8988T (cell line): ENCODE results near the gene BIN1.
"Not testable (repeated sequence)": the region's sequence is repeated elsewhere in the genome, so short reads cannot be mapped to it uniquely, and the experiment has no call there.

ENCODE experiments used
- DNase-seq: peaks from one replicate; pipeline ENCODE4 v3.0.0; 2011

The BIN1 gene

DNA sequence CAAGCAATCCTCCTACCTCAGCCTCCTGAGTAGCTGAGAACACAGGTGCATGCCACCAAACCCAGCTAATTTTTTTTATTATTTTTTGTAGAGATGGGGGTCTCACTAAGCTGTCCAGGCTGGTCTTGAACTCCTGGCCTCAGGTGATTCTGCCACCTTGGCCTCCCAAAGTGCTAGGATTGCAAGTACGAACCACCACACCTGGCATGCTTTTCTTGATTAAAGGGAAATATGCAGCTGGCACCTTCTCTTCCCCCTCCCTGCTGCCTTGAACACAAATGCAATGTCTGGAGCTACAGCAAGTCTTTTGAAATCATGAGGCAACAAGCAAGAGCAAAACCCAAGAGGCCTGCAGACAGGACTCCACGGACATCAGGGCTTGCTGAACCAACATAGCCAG, 26.8 kb upstream of the BIN1 start:
- no peak for DNase-seq

DNA sequence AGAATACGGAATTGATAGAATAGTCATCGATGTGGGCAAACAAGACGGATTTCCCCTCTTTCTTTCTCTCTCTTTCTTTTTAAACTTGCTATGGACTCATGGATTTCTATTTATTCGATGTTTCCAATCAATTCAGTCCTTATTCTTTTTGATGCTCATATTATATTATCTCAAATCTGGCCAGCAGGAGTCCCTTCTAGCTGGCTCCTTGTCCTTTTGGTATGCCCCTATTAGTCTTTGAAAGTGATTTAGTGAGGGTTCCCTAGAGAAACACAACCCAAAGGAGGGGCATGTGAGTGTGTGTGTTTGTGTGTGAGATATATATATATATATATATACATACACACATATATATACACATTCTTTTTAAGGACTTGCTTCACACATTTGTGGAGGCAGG, 23.5 kb upstream of the BIN1 start:
- DNase-seq, result no peak

DNA sequence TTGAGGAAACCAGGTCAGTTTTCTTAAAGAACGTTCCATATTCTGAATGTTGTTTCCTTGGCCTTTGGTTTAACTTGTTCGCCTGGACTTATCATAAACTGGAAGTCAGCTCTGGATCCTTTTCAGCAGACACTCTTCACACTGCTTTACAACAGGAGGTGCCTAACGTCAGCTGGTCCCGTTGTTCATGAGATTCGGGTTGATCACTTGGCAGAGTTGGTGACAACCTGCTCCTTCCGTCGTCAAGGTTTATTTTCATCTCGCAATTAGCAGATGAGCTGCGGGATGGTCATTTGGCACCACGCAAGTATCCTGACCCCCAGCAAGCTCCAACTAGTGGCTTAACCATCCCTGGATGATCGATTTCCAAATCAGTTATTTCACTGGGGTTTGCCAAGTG, 23.0 kb upstream of the BIN1 start:
- no peak for DNase-seq

DNA sequence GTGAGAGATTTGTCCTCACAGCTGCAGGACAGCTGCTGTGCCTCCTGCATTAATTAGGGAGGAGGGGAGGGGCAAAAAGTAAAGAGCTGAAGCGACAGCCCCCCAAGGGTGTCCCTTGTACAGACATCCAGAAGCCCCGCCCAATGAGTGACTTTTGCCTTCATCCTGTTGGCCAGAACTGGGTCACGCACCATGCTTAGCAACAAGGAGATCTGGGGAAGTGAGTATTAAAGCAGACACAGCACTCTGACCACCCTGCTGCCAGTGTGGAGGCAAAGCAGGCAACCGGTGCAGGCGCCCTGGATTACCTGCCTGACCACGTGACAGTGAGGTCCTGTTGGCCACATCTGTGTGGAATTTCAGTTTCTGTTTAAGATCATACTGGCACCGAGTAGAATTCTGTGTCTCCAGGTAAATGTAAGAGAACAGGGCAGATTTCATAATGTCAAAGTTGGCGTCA, 21.5 kb upstream of the BIN1 start:
- no peak for DNase-seq

DNA sequence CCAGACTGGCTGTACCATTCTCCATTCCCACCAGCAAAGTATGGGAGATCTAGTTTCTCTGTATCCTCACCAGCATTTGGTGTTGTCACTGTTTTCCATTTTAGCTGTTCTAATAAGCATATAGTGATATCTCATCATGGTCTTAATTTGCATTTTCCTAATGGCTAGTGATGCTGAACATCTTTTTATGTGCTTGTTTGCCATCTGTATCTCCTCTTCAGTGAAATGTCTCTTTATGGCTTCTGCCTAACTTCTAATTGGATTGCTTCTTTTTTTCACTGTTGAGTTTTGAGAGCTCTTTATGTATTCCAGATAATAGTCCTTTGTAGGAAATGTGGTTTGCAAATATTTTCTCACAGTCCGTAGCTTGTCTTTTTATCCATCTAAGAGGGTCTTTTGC, 18.9 kb upstream of the BIN1 start:
- no peak for DNase-seq

DNA sequence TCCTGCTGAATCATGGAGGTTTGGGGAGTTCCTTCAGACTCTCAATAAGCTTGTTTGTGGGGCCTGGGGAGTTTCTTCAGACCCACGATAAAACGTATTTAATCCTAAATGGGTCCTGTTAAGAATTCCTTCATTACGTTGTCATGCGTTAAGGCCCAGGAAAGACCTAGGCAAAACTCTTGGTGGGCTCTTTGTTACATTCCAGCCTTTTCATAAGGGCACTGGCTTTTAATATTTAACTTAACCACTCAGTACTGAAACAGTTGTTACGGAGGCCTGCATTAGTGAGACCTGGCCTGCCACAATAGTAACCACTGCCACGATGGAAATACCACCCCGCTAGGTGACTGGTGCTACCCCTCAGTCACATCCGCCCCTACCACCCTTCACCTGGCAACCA, 17.5 kb upstream of the BIN1 start:
- DNase-seq, result no peak

DNA sequence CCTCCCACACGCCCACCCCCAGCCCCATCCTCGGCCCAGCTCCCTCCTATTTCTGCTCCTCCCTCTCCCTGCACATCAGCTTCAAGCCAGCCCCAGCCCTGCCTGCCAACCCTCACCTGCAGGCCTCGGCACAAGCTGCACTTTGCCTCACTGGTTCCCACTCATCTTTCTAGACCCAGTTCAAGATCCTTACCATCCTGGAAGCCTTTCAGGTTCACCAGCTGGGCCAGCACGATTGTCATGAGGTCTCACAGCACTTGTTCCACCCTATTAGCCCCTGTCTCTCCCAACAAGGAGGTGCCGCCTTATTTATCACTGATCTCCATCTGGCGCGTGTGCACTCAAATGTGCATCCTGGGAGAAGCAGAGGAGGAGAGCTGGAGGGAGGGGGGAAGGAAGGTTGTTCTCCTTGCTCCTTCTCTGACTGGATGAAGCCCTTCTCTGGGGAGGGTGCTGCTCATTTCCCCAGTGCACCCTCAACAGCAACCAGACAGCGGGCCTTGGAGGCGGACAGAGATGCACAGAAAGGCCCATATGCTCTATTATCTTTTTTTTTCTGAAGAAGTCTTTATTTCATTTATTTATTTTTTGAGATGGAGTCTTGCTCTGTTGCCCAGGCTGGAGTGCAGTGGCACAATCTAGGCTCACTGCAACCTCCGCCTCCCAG, 15.5 kb upstream of the BIN1 start:
- DNase-seq, result no peak

DNA sequence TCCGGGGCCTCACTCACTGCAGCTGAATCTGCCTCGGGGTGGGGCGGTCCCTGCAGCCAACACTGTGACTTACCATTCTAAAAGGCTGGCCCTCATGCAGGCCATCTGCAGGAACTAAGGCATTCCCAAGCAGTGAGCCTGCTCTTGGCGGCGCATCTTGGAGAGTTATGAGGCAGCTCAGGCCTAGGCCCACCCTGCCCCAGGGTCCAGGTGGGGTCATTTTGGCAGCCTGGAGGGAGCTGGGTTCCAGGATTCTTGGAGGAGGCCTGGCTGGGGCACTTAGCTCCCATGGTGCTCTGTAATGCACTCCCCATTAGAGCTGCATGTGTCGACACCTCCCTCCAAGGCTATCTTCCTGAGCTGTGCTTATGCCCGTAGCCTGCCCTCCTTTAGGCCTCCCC, 14.8 kb upstream of the BIN1 start:
- DNase-seq, result no peak

DNA sequence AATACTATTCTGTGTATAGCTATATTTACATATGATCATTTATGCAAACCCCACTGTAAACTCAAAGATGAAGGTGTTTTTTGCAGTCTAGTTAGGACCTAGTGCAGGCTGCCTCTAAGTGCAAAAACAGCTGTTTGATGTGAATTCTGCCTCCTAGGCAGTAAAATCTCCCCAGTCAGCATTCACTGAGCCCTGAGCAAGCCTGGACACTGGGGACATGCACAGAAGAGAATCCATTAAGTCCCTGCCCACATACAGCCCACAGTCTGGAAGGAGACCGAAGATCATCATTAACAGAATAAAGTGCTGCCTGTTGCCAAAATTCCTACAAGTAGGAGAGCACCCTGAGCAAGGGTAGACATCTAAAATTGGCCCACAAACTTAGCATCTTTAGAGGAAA, 14.4 kb upstream of the BIN1 start:
- no peak for DNase-seq

DNA sequence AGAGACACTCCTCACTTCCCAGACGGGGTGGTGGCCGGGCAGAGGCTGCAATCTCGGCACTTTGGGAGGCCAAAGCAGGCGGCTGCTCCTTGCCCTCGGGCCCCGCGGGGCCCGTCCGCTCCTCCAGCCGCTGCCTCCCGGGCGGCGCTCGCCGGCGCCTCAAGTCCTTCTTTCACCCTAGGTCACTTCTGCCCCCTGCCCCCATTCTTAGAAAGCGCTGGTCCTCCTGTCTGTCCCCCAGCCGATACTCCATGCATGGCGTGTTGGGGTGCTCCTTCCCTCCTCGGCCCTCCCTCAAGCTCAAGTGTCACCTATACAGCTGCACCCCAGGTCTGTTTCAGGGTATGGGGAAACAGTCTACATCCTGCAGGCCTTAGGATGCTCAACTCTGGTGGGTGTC, 13.5 kb upstream of the BIN1 start:
- DNase-seq, result not testable (repeated sequence)

DNA sequence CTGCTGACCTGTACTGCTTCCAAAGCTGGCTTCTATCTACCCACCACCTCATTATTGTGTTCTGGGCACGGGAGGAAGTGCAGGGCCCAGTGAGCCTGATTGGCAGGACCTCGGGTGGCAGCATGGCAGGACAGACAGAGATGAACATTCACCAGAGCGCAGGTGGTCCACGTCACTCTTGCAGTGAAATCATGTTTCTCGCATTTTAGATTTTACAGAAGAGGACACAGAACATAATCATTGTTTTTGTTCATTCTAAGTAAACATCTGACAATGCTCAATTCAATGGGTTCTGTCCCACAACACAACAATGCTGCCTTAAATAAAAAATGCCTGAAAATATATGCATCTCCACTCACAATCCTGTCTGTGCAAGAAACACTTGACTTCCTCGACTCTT, 11.5 kb upstream of the BIN1 start:
- no peak for DNase-seq

DNA sequence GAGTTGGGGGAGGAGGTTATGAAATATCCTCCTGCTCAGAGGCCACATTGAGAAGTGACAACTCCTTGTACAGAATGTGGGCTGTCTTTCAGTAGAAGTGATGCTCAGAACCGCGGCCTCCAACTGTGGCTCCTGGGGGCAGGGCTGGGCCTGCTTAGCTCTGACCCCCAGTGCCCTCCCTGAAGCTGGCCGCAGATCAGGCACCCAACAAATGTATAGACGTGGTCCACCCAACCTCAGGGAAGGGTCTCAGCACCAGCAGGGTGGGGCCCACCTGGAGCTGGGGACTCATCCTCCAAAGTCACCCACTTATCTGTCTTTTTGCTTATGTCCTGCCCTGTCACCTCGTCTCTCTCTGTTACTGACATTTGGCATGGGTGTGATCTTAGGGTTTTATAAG, 11.1 kb upstream of the BIN1 start:
- DNase-seq, result no peak

DNA sequence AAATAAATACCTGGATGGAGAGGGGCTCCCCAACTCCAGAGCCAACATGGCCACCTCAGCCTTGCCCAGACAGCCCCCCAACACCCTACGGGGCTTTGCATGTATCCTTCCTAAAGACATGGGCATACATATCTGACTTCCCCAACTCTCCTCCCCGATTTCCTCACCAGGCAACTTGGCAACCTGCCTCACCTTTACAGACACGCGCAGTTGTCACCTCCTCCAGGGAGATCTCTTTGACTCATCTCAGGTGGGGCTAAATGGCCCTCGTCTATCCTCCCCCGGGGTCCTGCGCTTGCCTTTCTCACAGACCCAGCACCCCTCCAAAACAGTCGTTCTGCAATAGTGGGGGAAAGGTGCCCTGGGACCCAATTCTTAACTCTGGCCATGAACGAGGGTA, 10.6 kb upstream of the BIN1 start:
- no peak for DNase-seq

DNA sequence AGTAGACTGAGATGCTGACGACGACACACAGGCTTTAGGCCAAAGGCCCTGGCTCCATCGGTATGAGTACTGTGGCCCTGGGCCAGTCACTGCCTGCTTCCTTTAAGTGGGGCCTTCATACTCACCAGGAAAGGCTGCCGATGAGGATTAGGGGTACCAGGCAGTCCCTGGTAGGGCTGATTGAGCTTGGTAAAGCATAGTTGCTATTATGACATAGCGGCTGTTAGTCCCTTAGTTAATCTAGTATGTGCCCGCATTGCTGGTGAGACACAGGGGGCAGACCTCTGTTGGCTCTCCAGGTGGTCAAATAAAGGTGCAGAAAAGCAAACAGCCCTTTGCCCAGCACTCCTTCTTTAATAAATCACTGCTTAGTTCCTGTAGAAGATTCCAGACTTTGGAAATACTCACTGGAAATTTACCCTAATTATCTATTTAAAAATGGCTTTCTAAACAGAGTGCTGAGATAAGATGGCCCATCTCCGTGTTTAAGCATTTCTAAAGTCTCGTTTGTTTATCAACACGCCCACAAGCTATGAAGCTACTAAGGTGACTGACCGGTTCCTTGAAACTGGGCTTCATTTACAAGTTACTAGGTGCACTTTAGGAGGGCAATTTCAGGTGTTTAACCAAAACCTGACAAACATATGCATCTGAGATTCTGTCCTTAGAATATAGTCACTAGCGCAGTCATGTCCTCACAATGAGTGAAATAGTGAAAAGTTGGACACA, 8.7 kb upstream of the BIN1 start:
- no peak for DNase-seq

DNA sequence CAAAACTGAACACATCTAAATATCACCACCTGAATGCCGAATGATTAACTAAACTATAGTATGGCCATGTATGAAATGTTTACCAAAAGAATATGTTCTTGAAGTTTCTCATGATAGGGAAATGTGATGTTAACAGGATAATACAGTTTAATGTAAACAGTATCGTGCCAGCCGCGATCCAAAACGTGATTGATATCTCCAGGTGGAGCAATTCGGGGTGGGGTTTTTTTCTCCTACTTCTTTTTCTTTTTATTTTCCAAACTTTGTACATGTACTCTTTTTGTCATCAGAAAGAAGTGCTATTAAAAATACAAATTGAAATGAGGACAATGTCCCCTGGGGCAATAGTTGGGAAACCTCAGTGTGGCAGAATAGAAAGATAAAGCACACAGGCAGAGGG, 4.0 kb upstream of the BIN1 start:
- DNase-seq, result no peak

DNA sequence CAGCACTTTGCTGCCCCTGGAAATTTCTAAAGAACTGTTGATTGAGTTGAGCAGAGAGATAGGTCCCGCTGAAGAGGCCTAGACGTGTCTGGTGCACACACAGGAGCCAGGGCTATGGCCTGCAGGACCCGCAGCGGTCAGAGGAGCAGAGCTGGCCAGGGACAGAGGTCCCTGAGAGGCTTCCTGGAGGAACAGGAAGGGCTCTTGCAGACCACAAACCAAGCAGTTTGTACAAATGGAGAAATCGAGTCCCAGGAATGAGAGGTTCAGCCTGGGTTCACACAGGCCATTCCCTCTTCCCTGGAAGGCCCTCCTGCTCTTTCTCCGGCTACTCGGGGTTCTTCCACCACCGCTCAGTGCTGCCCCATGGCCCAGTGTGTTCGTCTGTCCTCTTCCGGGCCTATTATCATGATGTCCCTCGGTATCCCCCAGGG, 1.2 kb upstream of the BIN1 start:
- no peak for DNase-seq

DNA sequence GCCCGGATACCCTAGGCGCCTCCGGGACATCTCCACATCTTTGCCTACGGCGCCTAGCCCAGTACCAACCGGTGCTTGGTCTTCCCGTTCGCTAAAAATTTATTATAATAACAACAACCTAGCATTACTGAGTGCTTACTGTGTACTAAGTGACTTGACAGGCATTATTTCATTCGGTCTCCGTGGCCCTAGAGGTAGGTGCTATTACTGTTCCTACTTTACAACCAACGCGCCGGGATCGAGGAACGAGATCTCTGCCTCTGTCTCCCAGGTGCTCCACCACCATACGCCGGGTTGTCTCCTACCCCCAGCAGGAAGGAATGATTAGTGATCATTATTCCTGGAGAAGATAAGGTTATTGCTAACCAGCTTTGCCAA, 657 bp upstream of the BIN1 start:
- peak; percentile 71 for DNase-seq

DNA sequence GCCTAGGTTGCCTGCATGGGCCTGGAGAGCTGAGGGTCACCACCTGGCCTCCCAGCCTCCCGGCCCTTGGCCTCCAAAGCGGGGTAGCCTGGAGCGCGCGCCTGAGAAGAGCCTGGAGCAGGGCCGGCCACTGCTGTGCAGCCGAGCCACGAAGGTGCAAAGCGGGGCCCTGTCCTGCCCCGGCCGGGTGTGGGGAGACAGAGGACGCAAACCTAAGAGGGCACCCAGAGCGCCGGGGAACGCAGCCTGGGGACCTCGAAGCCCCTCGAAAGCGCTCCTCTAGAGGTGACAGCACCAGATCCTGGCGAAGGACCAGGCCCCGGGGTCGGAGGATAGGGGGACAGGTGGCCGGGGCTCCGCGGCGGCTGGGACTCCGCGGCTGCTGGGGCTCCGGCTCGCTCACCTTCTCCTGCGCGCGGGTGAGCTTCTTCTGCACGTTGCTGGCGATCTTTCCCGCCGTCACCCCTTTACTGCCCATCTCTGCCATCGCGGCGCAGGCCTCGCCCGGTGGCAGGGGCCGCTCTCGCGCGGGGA, 430 bp downstream of the BIN1 start:
- peak; percentile 67 for DNase-seq

DNA sequence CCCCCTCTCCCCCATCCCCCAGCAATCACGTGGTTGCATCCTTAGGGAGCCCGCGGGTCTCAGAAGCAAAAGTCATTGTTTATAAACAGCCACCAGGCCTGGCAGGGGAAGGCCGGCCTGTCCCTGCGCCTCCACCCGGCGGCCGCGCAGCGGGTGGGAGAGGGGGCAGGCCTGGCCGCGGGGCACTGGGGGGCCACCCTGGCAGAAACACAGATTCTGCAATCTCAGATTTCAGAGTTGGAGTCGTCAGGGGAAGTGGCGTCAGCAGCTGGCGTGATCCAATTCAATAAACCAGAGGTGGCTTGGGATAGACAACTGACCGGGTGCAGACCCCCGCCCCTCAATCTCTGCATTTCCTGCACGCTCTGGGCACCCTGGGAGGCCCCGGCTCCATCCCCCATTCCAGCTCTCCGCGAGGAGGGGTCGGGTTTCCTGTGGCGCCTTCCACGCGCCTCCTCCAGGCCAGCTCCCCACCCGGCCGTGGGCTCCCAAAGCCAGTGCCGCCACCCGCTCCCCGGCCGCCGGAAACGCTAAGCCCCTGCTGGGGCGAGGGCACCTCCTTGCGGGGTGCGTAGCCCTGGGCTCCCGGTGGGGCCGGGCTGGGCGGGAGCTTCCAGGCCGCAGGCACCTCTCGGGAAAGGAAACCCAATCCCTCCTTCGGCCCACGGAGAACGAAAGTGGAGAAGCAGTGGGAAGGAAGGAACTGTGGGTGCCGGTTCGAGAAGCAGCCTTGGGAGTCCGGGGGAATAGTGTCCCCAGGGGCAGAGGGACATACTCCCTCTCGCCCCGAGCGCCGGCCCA, 1.1 kb downstream of the BIN1 start:
- peak; percentile 69 for DNase-seq

DNA sequence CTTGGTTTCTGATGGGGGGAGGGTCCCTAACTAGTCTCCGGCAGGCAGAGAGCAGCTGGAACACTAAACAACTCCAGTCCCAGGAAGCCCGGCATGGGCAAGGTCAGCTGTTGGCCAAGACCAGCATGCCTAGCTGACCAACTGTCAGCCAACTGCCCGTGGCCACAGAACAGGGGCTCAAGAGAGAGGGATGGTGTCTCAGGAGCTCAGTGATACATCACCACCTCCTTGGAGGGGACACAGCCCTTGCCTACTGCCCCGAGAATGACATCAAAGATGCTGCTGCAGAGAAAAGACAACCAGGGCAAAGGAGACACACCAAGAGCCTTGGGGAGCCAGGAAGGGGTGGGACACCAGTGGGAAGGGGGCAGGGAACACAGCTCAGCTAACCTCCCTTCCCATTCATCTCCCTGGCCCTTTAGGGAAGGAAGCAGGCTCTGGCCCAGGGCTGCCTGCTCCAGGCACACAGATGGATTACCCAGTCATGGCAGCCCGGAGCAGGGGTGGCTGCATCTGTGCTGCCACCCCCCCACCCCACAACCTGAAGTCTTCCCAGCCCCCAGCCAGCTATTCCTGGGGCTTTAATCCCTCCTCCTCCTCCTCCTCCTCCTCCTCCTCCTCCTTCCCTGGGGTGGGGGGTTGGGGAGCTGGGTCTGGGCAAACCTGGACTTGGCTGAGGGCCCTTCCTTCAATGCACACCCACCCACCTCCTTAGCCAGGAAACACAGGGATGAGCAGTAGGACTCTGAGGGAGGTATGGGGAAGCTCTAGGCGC, 1.9 kb downstream of the BIN1 start:
- DNase-seq, result no peak

DNA sequence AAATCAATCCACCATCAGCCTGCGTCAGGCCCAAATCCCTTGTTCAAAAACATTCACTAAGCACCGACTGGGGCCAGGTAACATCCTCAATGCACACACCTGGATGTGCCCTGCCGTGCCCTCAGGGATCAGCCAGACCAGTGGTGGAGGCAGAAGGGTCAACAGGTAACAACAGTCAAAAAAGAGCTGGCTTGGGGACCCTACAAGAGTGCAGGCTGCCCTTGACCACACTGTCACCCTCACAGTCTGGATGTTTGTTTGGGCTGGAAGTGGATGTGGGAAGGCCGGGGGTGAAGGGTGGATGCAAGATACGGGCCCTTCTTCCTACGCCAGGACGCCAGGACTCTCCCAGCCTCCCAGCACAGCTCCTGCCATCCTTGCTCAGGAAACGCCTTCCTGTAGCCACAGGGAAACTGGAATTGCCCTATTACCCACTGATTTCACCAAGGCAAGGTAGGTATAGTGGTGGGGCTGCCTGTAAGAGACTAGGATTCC, 2.7 kb downstream of the BIN1 start:
- no peak for DNase-seq

DNA sequence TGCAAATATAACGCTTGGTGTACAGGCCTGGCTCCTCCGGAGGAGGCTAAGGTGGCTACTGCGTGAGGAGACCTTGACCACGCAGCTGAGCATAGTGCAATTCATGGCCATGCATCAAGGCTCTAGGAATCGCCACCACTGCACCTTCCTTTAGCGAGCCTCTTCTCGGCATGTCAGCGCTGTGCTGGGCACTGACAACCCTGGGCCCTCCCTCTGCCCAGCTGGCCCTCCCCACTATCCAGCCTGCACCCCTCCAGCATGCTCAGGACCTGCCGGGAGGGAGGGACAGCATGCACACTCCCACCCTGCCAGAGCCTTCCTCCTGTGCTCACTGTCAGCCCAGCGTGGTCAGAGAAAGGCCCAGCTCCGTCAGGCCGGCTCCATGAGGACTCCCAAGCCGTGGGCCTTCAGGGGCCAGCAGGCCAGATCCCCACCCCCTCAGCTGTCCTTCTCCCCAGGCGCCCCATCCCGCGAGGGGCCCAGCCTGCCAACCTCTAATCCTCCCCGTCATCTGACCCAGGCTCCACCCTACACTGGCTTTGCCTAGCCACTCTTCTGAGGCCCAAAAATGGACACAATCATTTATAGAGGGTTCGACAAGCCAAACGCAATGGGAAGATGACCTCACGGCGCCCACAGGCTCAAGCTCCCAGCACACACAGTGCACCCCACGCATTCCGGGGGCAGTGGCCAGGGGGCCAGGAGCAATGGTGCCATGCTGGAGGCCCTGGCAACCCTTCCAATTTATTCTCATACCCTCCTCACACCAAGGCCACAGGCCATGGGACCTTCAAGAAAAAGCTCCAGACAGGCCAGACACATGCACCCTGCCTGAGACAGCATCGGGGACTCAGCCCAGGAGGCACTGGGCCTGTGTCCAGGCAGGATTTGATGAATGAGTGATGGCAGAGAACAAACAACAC, 3.5 kb downstream of the BIN1 start:
- no peak for DNase-seq
